GM21381 (cell line): Measurements from ENCODE around the gene ARHGAP11A.

Experiments
- ATAC-seq: cut with Tn5 transposase; IDR thresholded peaks from one replicate; pipeline ENCODE4 v1.9.1; 2021; ENCODE audit warnings: mild to moderate bottlenecking, moderate library complexity; ENCODE audit not compliant: unreplicated experiment

The ARHGAP11A gene

DNA sequence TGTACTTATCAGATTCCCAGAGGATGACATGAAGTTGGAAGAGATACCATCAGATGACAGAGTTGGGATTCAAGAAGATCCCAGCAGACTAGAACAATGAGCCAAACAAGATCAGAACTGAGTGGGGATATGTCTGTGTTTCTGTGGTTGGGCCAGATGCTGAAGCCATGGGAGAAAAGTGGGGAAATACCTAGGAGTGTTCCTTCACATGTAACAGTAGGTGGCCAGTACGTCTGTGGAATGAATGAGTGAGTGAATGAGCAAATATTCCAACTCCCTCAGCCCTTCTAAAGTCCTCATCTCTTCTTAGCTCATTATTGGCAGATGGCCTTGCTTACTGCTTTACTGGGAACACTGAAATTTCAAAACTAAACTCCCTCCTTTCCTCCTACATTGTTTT lies 70.3 kb downstream of the ARHGAP11A start:
- no peak for ATAC-seq

DNA sequence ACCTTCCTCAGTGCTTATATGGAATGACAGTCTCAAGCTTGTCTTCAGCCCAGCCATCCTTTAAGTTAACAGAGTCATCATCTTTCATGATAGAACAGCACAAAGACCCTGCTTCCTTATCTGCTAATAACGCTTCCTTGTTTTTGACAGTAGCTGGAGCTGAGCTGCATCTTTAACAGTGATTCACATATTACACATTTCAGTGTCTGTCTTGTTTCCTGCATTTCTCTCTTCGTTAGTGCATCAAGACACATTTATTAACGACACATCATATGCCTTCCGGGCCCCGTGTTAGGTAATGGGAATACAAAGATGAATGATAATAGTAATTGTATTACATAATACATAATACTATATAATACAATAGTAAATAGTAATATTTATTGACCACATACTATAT lies 72.3 kb downstream of the ARHGAP11A start:
- ATAC-seq: no peak

DNA sequence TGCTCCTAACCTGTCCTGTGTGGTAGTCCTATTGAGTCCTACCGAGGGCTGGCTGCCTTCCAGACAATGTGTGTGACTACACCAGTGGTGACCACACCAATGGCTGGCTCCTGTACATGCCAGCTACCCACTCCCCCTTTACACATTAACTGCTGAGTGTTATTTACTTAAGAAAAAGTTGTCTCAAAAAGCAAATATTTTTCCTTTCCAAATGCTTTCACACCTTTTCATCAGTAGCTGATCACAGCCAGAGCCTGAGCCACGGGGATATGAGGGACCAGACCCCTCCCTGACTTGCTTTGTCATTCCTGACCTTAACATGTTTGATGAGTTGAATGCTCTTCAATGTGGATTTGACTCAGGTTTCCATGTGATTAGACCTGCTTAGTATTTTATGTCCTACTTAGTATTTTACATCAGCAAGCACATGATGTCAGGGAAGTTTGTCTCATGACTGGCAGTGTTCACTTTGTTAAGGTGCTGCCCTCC lies 72.9 kb downstream of the ARHGAP11A start:
- no peak for ATAC-seq
